ENCODE results near the gene SLC39A5.
"Not testable (repeated sequence)": the region's sequence is repeated elsewhere in the genome, so short reads cannot be mapped to it uniquely, and the experiment has no call there.

SLC39A5 gene

DNA sequence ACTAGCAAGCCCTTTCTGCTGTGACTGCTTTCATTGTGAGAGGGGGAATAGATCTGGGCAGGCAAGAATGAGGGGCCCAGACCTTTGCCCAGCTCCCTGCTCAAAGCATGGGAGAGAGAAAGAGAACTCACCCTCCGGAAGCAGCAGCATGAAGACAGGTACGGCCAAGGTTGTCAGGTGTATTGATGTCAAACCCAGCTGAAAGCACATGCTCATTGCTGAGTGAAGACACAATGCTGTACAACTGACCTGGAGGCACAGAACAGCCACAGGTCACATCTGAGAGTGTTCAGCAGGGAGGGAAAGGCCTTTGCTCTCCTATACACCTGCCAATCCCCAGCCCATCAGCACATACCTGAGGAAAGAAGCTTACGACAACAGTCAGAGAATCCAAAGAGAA, 22.8 kb downstream of the SLC39A5 start:
- DNase-seq = no peak

DNA sequence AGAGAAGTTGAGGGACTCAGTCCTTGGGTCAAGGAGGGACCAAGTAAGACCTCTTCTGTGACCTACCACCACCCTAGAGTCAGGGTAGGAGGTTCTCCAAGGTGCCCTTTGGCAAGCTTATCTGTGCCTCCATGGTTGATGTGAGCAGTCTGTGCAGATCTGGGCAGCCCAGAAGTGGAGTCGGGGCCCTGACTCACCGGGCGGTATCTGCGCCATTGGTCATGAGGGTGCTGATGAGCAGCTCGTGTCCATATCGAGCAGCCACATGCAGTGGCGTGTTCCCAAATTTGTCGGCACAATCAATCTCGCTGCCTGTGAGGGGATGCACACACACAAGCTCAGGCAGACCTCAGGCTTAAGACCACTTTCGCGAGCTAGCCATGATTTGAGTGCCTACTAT, 23.2 kb downstream of the SLC39A5 start:
- DNase-seq = no peak

DNA sequence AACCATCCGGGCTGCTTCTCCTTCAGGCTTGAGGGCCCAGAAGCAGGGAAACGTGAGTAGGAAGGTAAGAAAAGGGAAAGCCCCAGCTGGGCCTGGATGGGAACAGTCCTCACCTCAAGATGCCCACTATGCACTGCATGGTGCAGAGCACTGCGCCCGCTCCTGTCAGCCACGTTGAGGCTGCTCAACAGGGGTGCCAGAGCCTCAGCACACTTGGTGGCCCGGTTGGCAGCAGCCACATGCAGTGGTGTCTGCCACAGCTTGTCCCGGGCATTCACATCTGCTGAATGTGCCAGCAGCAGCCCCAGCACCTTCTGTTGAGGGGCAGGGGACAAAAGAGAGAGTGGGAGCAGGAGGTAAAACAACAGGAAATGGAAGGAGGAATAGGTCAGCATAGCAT, 25.8 kb downstream of the SLC39A5 start:
- no peak for DNase-seq

DNA sequence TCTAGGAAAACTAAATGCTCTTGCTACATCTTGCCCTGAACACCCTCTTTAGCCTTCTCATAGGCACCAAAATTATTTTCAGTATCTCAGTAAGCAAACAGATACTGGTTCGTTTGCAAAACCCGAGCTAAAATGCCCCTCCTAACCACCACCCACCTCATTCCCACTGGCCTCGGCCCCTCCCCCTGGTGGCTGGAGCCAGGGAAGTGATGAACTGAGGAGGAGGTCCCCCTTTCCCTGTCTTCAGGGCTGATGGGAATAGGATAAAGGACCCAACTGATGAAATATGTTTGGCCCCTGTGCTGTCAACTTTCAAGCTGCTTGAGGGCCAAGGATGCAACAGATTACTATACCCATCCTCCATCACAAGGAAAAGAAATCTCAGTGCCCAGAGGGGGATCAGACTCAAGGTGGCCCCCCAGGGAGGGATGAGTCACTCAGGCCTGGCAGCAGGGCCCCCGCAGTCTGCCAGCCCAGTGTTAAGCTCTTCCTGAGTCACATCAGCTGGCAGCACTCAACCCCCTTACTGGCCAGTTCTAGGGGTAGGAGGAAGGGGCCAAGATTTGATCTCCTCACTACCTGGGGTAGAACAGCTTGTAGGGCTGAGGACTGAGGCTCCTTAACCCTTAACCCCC, 26.6 kb downstream of the SLC39A5 start:
- DNase-seq = no peak

DNA sequence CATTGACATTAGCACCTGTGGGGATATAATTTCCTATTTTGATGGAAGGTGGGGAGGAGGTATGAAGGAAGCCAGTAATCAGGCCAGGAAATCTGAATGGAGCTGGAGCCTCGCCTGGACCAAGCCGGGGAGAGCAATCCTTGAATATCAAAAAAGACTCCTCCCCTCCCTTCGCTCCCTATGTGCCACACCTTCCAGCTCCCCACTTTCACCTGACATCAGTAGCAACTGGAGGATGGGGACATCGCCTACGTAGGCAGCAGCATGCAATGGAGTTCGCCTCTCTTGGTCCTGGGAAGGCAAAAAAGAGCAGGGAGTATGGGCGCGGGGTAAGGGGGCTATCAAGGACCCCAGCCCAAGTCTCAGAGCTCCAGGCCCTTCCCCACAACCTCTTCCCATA, 27.2 kb downstream of the SLC39A5 start:
- DNase-seq = no peak

DNA sequence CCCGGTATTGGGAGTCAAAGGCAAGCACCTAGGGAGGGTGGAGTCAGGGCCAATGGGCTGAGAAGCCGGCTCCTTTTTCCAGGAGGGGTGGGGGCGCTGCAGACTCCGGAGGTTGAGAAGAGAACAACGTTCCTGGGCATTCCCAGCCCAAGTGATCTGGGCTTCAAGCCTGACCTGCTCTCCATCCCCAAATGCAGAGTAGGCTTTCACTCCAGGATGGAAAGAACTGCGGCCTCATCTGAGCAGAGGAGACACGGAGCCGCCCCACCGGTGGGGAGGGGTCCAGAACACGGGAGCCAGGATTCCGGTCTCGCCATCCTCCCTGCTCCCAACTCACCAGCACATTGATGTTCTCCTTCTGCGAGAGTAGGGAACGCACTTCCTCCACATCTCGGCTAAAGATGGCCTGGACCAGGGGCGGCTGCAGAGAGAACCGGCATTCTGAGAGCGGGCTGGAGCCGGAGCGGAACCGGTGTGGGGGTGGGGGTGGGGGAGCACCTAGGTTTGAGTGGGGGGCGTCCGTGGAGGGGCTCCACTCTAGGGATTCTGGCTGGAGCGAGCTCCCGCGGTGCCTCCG, 27.7 kb downstream of the SLC39A5 start:
- DNase-seq = no peak

DNA sequence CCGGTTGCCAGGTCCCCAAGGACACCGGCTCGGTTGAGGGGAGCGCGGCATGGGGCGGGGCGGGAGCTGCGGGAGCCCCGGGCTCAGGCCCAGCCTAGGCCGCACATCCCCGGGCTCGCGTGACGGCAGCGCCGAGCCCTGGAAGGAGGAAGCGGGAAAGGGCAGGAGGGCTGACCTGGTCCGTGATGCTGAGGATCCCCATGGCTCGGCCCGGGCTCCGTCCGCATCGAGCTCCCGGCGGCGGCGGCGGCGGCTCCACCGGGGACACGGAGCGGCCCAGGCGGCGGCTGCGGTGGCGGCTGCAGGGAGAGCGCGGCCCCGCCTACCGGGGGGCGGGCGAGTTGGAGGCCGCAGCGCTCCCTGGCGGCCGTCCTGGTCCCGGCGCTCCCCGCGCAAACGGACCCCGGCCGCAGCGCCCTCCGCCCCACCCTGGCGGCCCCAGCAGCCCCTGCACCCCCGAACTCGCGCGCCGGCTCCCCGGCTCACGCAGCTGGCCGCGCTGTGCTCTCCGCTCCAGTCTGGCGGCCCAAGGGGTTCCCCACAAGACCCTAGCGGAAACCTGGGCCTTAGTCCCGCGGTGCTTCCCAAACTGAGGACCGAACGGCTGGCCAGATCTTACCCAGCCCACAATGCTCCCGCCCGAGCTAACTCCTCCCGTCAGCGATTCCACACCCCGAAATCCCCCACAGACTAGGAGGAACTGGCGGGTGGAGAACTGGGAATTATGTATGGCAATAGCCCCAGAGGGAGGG, 28.4 kb downstream of the SLC39A5 start, which contains the start of gene ANKRD52:
TSS of gene ANKRD52 (minus strand) at position 317 of the 752 bp plus-strand sequence. CDS start at position 202, 115 bp downstream.
- DNase-seq = peak; percentile 84

DNA sequence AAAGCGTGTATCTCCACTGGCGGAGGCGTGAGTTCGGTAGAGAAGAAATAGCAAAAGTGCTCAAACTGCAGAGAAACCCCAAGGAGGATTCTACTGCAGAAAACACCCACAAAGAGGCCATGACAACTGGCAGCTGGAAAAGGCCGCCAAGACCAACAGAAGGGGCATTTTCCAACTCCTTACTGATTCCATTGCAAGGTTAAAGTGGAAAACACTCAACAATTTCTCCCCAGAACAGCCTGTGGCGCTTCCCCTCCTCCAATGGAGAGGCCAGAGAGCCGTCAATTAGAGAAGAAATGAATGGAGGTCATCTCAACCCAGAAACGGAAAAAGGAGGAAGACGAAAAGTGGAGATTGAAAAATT, 29.0 kb downstream of the SLC39A5 start:
- DNase-seq = no peak

DNA sequence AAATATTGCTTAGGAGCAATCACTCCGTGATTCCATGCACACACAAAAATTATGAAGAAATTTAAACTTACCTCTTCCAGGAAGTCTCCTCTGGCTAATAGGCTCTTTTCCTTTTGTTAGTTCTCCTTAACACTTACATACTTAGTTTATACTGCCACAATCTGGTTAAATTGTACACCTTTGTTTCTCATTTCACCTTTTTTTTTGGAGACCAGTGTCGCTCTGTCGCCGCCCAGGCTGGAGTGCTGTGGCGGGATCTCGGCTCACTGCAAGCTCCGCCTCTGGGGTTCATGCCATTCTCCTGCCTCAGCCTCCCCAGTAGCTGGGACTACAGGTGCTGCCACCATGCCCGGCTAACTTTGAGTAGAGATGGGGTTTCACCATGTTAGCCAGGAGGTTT, 30.5 kb downstream of the SLC39A5 start:
- DNase-seq = no peak

DNA sequence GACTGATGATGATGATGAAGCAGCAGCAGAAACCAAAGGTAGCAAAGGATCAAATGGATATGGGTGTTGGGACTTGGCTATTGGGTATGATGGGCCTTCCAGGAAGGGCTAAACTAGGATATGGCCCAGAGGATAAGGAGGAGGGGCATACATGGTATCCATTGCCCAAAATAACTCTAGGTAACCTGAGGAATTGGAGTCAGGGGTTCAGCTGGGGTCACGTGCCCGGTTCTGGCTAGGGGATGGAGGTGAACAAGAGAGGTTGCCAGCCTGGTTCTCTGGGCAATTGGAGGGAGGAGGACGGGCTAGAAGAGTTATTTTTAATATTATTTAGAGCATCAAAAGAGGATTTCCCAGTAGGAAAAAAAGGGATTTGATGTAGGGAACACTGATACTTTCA, 31.1 kb downstream of the SLC39A5 start:
- no peak for DNase-seq

DNA sequence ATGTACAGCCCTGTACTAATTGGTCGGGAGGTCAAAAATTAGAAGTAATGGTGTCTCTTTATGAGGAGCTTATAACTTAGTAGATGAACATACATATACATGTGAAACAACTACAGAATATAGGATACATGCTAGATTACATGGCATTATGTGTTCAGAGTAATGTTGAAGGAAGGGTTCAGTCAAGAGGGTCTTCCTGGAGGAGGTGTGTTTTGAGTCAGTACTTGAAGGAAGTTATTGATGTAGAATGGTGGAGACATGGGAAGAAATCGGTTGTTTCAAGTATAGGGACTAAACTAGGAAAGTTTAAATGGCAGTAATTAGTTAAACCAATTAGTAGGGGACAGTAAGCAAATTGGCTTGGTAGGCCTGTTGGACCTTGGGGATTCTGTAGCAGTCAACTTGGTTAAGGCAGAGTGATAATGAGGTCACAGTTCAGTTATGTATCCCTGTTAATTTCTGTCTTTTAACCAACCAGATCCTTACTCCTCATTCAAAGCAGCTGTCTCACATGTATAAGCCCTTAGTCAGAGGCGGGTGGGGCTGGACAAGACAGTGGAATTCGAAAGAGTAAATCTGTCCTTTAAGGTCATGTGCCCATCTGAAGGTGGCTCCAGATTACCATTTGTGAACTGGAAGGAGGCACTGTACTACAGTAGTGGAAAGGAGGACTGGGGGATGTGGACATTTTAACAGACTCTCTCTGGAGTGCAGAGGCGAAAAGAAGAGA, 31.8 kb downstream of the SLC39A5 start:
- no peak for DNase-seq

DNA sequence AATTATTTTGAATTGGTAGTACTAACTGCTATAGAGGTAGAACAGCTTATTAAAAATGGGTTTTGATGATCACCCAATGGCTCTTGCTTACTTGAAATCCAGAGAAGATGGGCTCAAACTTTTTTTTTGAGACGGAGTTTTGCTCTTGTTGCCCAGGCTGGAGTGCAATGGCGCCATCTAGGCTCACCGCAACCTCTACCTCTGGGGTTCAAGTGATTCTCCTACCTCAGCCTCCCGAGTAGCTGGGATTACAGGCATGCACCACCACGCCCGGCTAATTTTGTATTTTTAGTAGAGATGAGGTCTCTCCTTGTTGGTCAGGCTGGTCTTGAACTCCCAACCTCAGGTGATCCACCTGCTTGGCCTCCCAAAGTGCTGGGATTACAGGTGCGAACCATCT, 33.1 kb downstream of the SLC39A5 start:
- DNase-seq = not testable (repeated sequence)

DNA sequence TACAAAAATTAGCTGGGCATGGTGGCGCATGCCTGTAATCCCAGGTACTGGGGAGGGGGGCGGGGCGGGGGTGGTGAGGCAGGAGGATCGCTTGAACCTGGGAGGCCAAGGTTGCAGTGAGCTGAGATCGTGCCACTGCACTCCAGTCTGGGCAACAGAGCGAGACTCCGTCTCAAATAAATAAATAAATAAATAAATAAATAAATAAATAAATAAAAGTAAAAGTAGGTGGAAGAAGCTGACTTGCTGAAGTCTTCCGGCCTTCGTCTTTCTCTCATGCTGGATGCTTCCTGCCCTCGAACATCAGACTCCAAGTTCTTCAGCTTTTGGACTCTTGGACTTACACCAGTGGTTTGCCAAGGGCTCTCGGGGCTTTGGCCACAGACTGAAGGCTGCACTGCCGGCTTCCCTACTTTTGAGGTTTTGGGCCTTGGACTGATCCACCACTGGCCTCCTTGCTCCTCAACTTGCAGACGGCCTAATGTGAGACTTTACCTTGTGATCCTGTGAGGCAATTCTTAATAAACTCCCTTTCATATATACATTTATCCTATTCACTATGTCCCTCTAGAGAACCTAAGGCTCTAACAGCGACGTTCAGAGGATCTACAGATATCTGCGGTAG, 36.3 kb downstream of the SLC39A5 start:
- DNase-seq = not testable (repeated sequence)

DNA sequence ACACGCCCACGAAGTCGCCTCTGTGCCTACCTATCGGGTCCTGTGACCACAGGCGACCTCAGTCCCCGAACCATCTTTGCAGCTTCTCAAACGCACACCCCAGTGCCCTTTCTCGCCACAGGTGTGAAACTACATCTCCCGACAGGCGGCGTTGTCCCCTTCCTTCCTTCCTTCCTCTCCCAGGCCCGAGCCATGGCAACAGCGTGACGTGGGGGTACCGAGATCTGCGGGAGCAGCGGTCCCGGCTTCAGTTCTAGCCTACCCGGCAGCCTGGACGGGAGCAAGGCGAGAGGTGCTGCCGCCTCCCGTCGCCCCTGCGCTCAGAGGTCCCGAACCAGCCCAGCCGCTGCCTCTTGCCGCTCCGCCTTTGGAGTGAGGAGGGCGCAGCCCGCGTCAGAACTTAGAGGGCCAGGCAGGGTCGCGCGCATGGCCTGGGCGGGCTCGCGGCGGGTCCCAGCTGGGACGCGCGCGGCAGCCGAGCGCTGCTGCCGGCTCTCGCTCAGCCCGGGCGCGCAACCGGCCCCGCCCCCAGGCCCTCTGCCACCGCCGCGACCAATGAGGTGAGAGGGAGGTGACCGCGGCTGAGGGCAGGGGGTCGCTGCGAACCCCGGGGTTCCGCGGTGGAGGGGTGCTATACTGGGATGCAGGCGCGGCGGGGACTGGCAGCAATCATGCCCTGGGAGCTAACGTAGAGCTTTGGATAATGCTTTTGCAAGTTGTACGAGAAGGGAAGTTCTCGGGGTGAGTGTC, 37.0 kb downstream of the SLC39A5 start, which contains the start of gene COQ10A:
TSS of gene COQ10A (plus strand) at position 250 of the 750 bp plus-strand sequence. CDS start at position 427, 177 bp downstream.
- peak; percentile 89 for DNase-seq

DNA sequence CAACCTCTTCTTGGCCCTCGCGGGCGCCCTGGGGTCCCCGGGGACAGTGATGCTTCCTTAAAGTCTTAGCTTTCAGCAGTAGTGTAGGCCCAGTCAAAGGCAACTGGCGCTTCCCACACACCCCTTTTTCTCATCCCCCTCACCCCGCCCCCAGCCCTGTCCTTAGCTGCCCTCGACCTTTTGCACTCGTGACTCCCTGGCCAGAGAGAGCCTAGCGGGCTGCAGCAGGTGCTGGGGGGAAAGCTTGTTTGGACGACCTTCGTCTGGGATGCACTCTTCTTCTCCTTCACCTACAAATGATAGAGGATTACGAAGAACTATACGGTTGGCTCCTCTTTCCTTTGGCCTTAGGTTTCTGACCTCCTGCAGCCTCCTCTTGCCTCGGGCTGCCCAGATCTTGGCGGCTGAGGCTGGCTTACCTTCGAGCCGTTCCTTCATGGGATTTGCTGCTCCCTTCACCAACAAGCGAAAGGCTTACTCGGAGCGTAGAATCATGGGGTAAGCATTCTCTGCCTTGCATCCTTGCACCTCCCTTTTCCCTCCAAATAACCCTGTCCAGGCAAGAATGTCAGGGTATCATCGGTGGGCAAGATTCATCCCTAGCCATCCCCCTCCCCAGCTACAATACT, 37.7 kb downstream of the SLC39A5 start:
- no peak for DNase-seq

DNA sequence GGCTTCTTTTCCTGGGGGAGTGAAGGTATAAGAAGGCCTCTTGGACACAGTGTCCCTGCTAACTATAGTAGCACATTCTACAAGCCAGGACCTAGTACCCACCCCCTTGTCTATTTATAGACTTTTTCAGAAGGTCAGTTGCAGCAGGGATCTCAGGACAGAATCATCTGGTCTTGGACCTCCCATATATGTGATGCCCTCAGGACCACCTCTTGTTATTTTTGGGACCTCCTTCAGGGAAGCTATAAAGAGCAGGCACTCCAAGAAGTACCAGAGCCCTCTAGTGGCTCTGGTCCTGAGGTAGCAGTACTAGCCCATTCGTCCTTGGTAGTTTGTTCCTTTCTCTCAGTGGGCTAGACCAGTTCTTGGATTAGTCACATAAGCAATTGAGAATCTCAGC, 41.2 kb downstream of the SLC39A5 start:
- DNase-seq = peak; percentile 22

DNA sequence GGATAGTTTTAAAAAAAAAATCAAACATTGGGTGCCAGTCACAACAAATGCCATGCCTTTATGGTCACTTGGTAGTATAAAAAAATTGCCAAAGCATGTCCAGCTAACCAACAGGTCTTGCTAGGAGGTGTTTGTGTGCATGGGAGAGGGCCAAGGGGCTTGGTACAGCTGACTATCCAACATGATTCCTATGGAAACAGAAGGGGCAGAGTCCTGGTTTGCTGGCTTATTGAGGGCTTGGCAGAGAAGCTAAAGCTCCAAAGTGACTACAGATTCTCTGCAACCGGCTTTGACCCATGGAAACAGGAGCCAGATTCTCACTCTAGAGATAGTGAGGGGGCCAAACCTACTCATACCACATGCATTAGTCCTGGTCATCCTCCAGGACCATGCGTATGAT, 42.6 kb downstream of the SLC39A5 start:
- not testable (repeated sequence) for DNase-seq

DNA sequence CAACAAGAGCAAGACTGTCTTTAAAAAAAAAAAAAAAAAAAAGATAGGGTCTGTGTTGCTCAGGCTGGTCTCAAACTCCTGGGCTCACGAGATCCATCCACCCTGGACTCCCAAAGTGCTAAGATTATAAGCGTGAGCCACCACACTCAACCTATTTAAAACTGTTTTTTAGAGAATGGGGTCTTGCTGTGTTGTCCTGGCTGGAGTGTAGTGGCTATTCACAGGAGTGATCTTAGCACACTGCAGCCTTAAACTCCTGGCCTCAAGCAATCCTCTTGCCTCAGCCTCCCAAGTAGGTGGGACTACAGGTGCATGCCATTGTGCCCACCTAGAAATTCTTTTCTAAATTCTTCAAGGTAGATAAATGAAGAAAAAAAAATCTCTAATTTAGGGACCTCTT, 44.4 kb downstream of the SLC39A5 start:
- no peak for DNase-seq

DNA sequence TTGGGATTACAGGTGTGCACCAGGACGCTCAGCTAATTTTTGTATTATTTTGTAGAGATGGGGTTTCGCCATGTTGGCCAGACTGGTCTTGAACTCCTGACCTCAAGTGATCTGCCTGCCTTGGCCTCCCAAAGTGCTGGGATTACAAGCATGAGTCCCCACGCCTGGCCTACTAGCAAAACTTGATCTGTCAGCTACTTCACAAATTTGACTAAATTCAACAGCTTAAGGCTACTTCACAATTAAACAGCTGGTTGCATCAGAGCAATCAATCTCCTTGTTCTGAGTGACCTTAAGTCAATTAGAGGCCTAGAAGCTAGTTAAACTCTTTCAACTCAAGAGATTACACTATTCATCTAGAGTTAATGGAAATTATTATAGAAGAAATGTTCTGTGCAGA, 49.1 kb downstream of the SLC39A5 start:
- DNase-seq = no peak

DNA sequence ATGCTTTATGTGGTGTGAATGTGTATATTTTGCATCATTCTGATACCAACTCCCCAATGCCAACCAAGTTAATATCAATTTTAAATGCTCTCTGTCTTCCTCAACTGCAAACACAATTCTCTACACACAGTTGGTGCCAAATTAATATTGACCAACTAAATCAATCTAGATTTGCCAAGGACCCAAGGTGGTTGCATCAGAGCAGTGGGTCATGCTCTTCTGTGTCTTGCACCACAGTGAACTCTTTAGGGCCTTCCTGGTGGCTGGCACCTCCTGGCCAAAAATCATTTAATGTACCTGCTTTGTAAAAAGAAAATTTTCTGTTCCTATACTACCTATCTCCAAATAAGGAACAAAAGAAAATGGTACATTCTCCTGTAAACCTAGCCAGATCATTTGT, 51.0 kb downstream of the SLC39A5 start:
- DNase-seq = no peak

DNA sequence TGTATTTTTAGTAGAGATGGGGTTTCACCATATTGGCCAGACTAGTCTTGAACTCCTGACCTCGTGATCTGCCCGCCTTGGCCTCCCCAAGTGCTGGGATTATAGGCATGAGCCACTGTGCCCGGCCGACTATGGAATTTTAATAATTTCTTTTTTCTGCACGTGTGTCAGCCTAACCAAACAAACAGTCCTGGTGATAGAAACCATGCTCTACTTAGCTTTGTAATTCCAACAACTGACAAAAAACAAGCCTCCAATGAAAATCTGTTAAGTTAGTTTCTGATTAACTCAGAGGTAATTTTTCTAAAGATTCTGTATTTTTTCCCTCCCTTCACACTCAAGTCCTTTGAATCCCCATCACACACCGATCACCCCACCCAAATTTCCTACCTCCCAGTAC, 52.2 kb downstream of the SLC39A5 start:
- no peak for DNase-seq

DNA sequence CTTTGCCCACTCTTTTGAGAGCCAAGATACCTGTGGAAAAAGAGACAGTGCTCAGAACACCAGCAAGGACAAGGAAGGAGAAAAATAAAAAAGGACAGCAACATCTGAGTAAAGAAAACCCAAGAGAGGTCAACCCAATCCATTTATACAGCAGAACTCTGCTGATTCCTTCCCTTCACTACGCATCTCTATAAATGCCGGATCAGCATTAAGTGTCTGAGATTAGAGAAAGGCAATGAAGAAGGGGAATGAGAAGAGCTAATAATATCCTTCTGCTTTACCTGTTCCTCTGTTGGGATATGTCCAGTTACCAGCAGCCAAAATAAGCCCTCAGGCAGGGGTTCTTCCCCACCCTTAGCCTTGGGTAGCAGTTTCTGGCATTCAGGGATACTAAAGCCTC, 52.7 kb downstream of the SLC39A5 start:
- no peak for DNase-seq
